Ovary (tissue), 9 donors: ENCODE results near the gene PHACTR1. TPM values are rescaled to one million over a fixed set of nuclear protein-coding genes. Genes with fewer than 3 reads are reported as not detected.

Source experiments
- DNase-seq, 5 donors: peaks; one replicate each; pipeline ENCODE4 v3.0.0-alpha.2; 2019 to 2020
- H3K27ac ChIP-seq, 2 donors: fragments of 200-600 bp; one replicate each; pipeline versions ENCODE4 v1.5.1 to v1.8.0; 2019 to 2022
- H3K27me3 ChIP-seq: fragments of 200-600 bp; one replicate; pipeline ENCODE4 v1.8.0; 2022
- H3K36me3 ChIP-seq: fragments of 200-600 bp; sonication (generic); one replicate; pipeline ENCODE4 v1.5.1; 2019
- H3K4me1 ChIP-seq: one replicate; pipeline ENCODE4 v1.8.1; 2013; ENCODE audit warnings: mild to moderate bottlenecking, moderate library complexity; ENCODE audit not compliant: insufficient read depth
- H3K4me3 ChIP-seq: fragments of 200-600 bp; sonication (generic); one replicate; pipeline ENCODE4 v1.5.1; 2017
- H3K9me3 ChIP-seq, 2 donors: fragments of 200-600 bp in 1 of 2; sonication (generic) in 1 of 2; one replicate each; pipeline versions ENCODE4 v1.5.1 to v1.8.1; 2013 to 2019; ENCODE audit warnings: mild to moderate bottlenecking in 1 of 2, moderate library complexity in 1 of 2
- EP300 ChIP-seq: sonication (generic); formaldehyde crosslinking; IDR thresholded peaks from one replicate; pipeline ENCODE4 v1.6.1; 2017; ENCODE audit warnings: antibody characterized with exemption
- POLR2A ChIP-seq: fragments of 450-650 bp; IDR thresholded peaks from one replicate; pipeline ENCODE4 v1.6.1; 2017; ENCODE audit warnings: antibody characterized with exemption, mild to moderate bottlenecking, moderate library complexity
- WGBS, 3 donors: extraction: QIAGEN DNeasy Blood & Tissue Kit in 1 of 3; methylation state at CpG; one replicate each; pipeline versions ENCODE4 v1.1.5 to v1.1.7; 2013 to 2017; 5-methylcytosine and 5-hydroxymethylcytosine counted together
- intact Hi-C, 4 donors: fragments of 100-400 bp; cut with DNase I; formaldehyde crosslinking; loops; one replicate each; pipeline versions ENCODE4 v1.11.0 to v1.15.1; 2022 to 2023
- polyA plus RNA-seq, 2 donors: library from polyadenylated mRNA; stranded (reverse); fragments of 200-250 nt in 1 of 2; fragments of 350-450 nt in 1 of 2; fragmentation: Illumina TruSeq in 1 of 2; extraction: RNeasy Lipid Tissue Mini Kit (QIAGEN cat#74804) in 1 of 2; gene quantifications; one replicate each; pipeline ENCODE4 v1.2.3, GENCODE V29; 2013 to 2014
- total RNA-seq, 7 donors: library from RNA; depleted of rRNA in 2 of 7; stranded (reverse); fragments of >200 nt in 2 of 7; fragmentation: NEBNext Ultra II Directional in 3 of 7; extraction: Animal tissue kit (Norgen Biotek cat#: 25700) in 3 of 7; gene quantifications; one replicate each; pipeline versions ENCODE4 v1.1.0 to v1.2.4, GENCODE V29; 2016 to 2023
- TF ChIP-seq, protein P1 (sequence below), 3 donors: fragments of 450-650 bp in 2 of 3; fragments of 200-600 bp in 1 of 3; IDR thresholded peaks; one replicate each; pipeline versions ENCODE4 v1.5.1 to v1.8.0; 2016 to 2022; ENCODE audit warnings: antibody characterized with exemption in 3 of 3, mild to moderate bottlenecking in 1 of 3
- donor health status: DM: no; HTN: no; CAD: no; lungs with moderate emphysema.
- donor health status: DM: no; HTN: no; CAD: no.
- donor health status: Bipolar disorder and iron deficiency.
- donor health status: DM: yes; HTN: yes; CAD: no.
- donor health status: DM: no; HTN: no; CAD: no.
- donor health status: DM: yes; HTN: yes; CAD: no.

Gene PHACTR1
- total and polyA plus RNA-seq, 9 donors = 0.48 to 10.9 (median 3.7) TPM

DNA sequence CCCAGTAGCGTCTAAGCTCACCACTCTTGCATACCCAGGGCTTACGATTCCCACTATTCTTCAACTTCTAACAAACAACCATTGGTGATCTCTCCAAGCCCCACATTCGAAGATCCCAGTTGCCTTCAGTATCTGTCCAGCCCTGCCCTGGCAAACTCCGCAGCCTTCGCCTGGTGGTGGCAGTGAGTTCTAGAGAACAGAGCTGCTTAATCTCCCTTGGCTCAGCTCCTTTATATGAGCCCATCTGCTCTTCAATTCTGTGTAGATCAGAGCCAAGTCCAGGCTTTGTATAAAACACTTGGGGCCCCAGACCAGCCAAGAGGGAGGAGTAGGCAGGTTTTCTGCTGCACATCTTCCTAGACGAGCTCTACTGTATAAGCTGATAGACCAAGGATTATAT, 193.3 kb downstream of the PHACTR1 start:
- H3K4me1 ChIP-seq = no peaks in the 10 kb centered on the region
- WGBS, 3 donors = 76 to 85% (median 83%) methylated on average over 6 of the region's 6 CpGs
- no peaks in the 10 kb centered on the region for H3K36me3 ChIP-seq
- no peaks in the 10 kb centered on the region for H3K27me3 ChIP-seq
- no peak overlapping the region for H3K27ac ChIP-seq
- no peak for DNase-seq
- intact Hi-C loops = loop anchor here in 2 of 4 donors (2.0 to 10.0 kb wide), 2 partner anchors 421 to 425 kb away; no protein-coding TSS in a partner anchor
- TF ChIP-seq, protein P1, sequence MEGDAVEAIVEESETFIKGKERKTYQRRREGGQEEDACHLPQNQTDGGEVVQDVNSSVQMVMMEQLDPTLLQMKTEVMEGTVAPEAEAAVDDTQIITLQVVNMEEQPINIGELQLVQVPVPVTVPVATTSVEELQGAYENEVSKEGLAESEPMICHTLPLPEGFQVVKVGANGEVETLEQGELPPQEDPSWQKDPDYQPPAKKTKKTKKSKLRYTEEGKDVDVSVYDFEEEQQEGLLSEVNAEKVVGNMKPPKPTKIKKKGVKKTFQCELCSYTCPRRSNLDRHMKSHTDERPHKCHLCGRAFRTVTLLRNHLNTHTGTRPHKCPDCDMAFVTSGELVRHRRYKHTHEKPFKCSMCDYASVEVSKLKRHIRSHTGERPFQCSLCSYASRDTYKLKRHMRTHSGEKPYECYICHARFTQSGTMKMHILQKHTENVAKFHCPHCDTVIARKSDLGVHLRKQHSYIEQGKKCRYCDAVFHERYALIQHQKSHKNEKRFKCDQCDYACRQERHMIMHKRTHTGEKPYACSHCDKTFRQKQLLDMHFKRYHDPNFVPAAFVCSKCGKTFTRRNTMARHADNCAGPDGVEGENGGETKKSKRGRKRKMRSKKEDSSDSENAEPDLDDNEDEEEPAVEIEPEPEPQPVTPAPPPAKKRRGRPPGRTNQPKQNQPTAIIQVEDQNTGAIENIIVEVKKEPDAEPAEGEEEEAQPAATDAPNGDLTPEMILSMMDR (IDR thresholded peaks at IDR 0.05) = no peak
- no peak for TF ChIP-seq EP300
- no peak for TF ChIP-seq POLR2A
- no peak overlapping the region for H3K4me3 ChIP-seq
- no peaks in the 10 kb centered on the region for H3K9me3 ChIP-seq

DNA sequence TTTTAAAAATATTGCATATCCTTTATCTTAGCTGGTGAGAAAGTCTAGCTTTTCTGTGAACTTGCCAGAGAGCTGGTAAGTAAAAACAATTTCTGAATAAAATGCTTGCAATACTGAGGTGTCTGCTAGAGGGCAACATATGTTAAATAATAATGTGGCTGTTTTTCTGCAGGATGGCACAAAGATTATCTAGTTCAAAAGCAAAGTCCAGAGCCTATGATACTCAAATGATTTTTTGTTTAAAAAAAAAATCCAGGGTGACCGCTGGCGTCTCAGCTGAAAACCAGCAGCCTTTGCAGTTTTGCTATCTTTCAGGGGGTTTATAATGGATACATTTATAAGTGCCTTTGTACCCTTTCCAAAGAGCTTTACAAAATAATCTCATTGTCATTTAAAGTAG, 194.9 kb downstream of the PHACTR1 start:
- WGBS, 3 donors = 3 to 10% (median 5%) methylated on average over 2 of the region's 2 CpGs
- Histone ChIP-seq H3K36me3 (no peaks in the 10 kb centered on the region), H3K4me1 (no peaks in the 10 kb centered on the region), H3K4me3 (no peak overlapping the region), H3K27me3 (no peaks in the 10 kb centered on the region), H3K27ac (no peak overlapping the region), H3K9me3 (no peaks in the 10 kb centered on the region)
- DNase-seq = no peak
- no peak for TF ChIP-seq EP300
- TF ChIP-seq, protein P1 (IDR thresholded peaks at IDR 0.05) = peak in 1 of 3 donors; percentile 31
- TF ChIP-seq POLR2A = no peak
- intact Hi-C loops = loop anchor here in 2 of 4 donors (2.0 to 10.0 kb wide), 2 partner anchors 419 to 423 kb away; no protein-coding TSS in a partner anchor

DNA sequence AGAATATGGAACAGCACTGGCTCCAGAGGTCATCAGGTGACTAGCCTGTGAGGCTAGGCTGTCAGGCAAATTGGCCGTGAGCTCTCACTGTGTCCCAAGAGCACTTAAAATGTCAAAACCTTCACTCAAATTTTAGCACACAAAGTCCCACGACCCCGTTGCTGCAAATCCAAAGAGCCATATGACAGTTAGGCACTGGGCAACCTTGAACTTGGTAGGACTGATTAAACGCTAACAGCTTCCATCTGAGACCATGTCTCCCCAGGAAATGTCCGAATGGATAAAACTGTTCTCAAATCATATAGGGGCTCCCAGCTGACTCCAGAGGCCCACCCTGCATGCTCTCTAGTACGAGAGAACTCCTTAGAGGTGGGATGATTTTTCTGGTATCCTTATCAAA, 196.6 kb downstream of the PHACTR1 start:
- Histone ChIP-seq H3K27ac (no peak overlapping the region), H3K36me3 (no peaks in the 10 kb centered on the region), H3K4me1 (no peaks in the 10 kb centered on the region), H3K4me3 (no peak overlapping the region), H3K27me3 (no peaks in the 10 kb centered on the region), H3K9me3 (no peaks in the 10 kb centered on the region)
- no peak for TF ChIP-seq POLR2A
- TF ChIP-seq, protein P1 (IDR thresholded peaks at IDR 0.05) = no peak
- TF ChIP-seq EP300 = no peak
- no peak for DNase-seq
- 61 to 76% (median 65%) methylated on average over 6 of the region's 6 CpGs for WGBS, 3 donors
- intact Hi-C loops = loop anchor here in 1 of 4 donors (10.0 kb wide), 1 partner anchor 422 kb away; no protein-coding TSS in a partner anchor

DNA sequence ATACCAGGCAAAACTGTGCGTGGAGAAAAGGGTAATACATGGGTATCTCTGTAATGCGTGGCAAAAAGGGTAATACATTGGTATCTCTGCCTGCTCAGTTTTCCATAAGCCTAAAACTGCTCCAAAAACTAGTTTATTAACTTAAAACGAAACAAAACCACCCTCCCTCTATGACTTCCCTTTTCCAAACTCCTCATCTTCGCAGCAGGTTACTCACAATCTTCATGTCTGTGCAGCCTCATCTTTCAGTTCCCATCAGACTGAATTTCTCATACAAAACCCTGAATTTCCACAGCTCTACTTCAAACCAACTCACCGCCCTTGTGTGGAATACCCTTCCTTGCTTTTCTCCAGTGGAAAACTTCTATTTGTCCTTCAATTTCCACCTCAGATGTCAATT, 199.4 kb downstream of the PHACTR1 start:
- no peaks in the 10 kb centered on the region for H3K4me1 ChIP-seq
- H3K27me3 ChIP-seq = no peaks in the 10 kb centered on the region
- intact Hi-C loops = loop anchor here in 1 of 4 donors (10.0 kb wide), 1 partner anchor 419 kb away; no protein-coding TSS in a partner anchor
- no peaks in the 10 kb centered on the region for H3K9me3 ChIP-seq
- H3K27ac ChIP-seq = no peak overlapping the region
- no peaks in the 10 kb centered on the region for H3K36me3 ChIP-seq
- 76 to 84% (median 81%) methylated on average over 5 of the region's 5 CpGs for WGBS, 3 donors
- DNase-seq = no peak
- TF ChIP-seq EP300 (no peak), POLR2A (no peak)
- TF ChIP-seq, protein P1 (IDR thresholded peaks at IDR 0.05) = no peak
- H3K4me3 ChIP-seq = no peak overlapping the region
